K562 (cell line): Measurements from ENCODE around the gene NRXN3. TPM values are rescaled to one million over a fixed set of nuclear protein-coding genes. Genes with fewer than 3 reads are reported as not detected.

Experiments
- ATAC-seq: fragments of 200-7000 bp; cut with Tn5 transposase; 3 replicates; pipeline ENCODE4 v1.9.1; 2020; ENCODE audit warnings: moderate library complexity
- BruUV-seq: library from RNA; stranded (reverse); fragments of 400-500 nt; replicated peaks from 2 replicates; lab custom pipeline; 2021; lab: Mats Ljungman, UMichigan
- CTCF ChIA-PET: fragments of 300-600 bp; formaldehyde crosslinking; extraction: SDS; loops from one replicate; lab custom pipeline; 2021; ENCODE audit warnings: low intra/inter-chr PET ratio; lab: Yijun Ruan, JAX
- POLR2A ChIA-PET: fragments of 300-600, 350-650 bp; sonication (Branson Sonifier 250); formaldehyde crosslinking; extraction: SDS; loops from one replicate; lab custom pipeline; 2021; ENCODE audit warnings: antibody characterized with exemption, inconsistent platforms; lab: Yijun Ruan, JAX
- DNase-seq, 4 experiments: peaks; one replicate each; pipeline versions ENCODE4 v3.0.0 to v3.0.0-alpha.2; 2011 to 2018; ENCODE audit warnings: low spot score in 3 of 4, mixed read lengths in 3 of 4; ENCODE audit errors: extremely low read depth in 1 of 4
- FAIRE-seq: peaks from 2 replicates; lab custom pipeline; 2011; peaks lifted over from hg19 to GRCh38; lab: Jason Lieb, UNC
- H2AFZ ChIP-seq: 2 replicates; pipeline ENCODE4 v1.6.0; 2011; ENCODE audit warnings: low read depth, low read length, control low read depth, inconsistent platforms
- H3K27ac ChIP-seq: fragments of 200-600 bp; 3 replicates; pipeline ENCODE4 v1.8.0; 2011; ENCODE audit warnings: low read depth, mild to moderate bottlenecking, control low read depth, inconsistent platforms, low read length, moderate library complexity, mixed read lengths; ENCODE audit errors: extremely low read depth
- H3K27me3 ChIP-seq, 2 experiments: fragments of 300-600 bp in 1 of 2; 2 replicates in 1 of 2; 3 replicates in 1 of 2; pipeline versions ENCODE4 v1.6.0 to v1.8.0; 2011; ENCODE audit warnings: inconsistent platforms in 2 of 2, low read length in 2 of 2, mild to moderate bottlenecking in 1 of 2, mixed read lengths in 1 of 2, moderate library complexity in 1 of 2; ENCODE audit not compliant: control insufficient read depth in 2 of 2, insufficient read depth in 2 of 2
- H3K36me3 ChIP-seq: fragments of 300-600 bp; 3 replicates; pipeline ENCODE4 v1.8.0; 2011; ENCODE audit warnings: mild to moderate bottlenecking, low read length, inconsistent platforms; ENCODE audit not compliant: control insufficient read depth, insufficient read depth
- H3K4me1 ChIP-seq, 2 experiments: fragments of 200-600 bp in 1 of 2; replicated peaks in 1 of 2; 2 replicates in 1 of 2; 3 replicates in 1 of 2; pipeline versions ENCODE4 v1.5.1 to v1.8.0; 2011; ENCODE audit warnings: inconsistent platforms in 2 of 2, low read length in 2 of 2, mild to moderate bottlenecking in 1 of 2, mixed read lengths in 1 of 2, moderate library complexity in 1 of 2; ENCODE audit not compliant: control insufficient read depth in 2 of 2, insufficient read depth in 2 of 2
- H3K4me2 ChIP-seq: 2 replicates; pipeline ENCODE4 v1.6.1; 2011; ENCODE audit warnings: low read length, control low read depth, inconsistent platforms, mixed read lengths; ENCODE audit not compliant: insufficient read depth
- H3K4me3 ChIP-seq: fragments of 200-600 bp; sonication (generic), shearing (Covaris generic); 2 replicates; pipeline ENCODE4 v1.5.1; 2016; ENCODE audit warnings: control low read depth, inconsistent platforms
- H3K79me2 ChIP-seq: fragments of 200-600 bp; 3 replicates; pipeline ENCODE4 v1.8.0; 2011; ENCODE audit warnings: low read length, inconsistent platforms; ENCODE audit not compliant: control insufficient read depth, insufficient read depth
- H3K9ac ChIP-seq, 2 experiments: 2 replicates each; pipeline versions ENCODE4 v1.6.0 to v1.6.1; 2011; ENCODE audit warnings: low read depth in 2 of 2, low read length in 2 of 2, control low read depth in 1 of 2, inconsistent platforms in 1 of 2, mild to moderate bottlenecking in 1 of 2, mixed read lengths in 1 of 2; ENCODE audit not compliant: insufficient read depth in 1 of 2
- H3K9me1 ChIP-seq: one replicate; pipeline ENCODE4 v1.6.0; 2011; ENCODE audit warnings: inconsistent platforms, mild to moderate bottlenecking, low read length, moderate library complexity; ENCODE audit not compliant: control insufficient read depth, insufficient read depth
- H3K9me3 ChIP-seq: replicated peaks from 2 replicates; pipeline ENCODE4 v1.5.1; 2011; ENCODE audit warnings: low read depth, low read length, inconsistent platforms; ENCODE audit not compliant: control insufficient read depth, insufficient read depth
- H4K20me1 ChIP-seq: replicated peaks from 2 replicates; pipeline ENCODE4 v1.6.1; 2011; ENCODE audit warnings: low read length, inconsistent platforms, mixed read lengths; ENCODE audit not compliant: control insufficient read depth, insufficient read depth
- BRD4 ChIP-seq: fragments of 200-600 bp; sonication (generic); IDR thresholded peaks from 2 replicates; pipeline ENCODE4 v1.6.1; 2017; ENCODE audit warnings: inconsistent platforms
- CHD1 ChIP-seq: fragments of 200-600 bp; sonication (generic); IDR thresholded peaks from one replicate; pipeline ENCODE4 v1.6.1; 2012; ENCODE audit warnings: mild to moderate bottlenecking, moderate library complexity, low read length, inconsistent platforms
- DIDO1 ChIP-seq: fragments of 450-650 bp; IDR thresholded peaks from 2 replicates; pipeline ENCODE4 v1.6.1; 2016; ENCODE audit warnings: low read depth, missing biosample characterization, missing genetic modification characterization
- NFIX ChIP-seq: fragments of 250-450 bp; sonication (Bioruptor Pico); IDR thresholded peaks from 2 replicates; pipeline ENCODE4 v1.4.0; 2020; ENCODE audit warnings: low read depth, mild to moderate bottlenecking, moderate library complexity
- SPI1 ChIP-seq: IDR thresholded peaks from 2 replicates; pipeline ENCODE4 v1.6.1; 2011; ENCODE audit warnings: low read depth, low read length, control low read depth, borderline replicate concordance
- TCF7L2 ChIP-seq: fragments of 150-350 bp; IDR thresholded peaks from 2 replicates; pipeline ENCODE4 v1.6.1; 2016; ENCODE audit warnings: low read depth, mild to moderate bottlenecking, low read length, moderate library complexity
- TEAD4 ChIP-seq, 2 experiments: sonication (generic) in 1 of 2; formaldehyde crosslinking in 1 of 2; IDR thresholded peaks; 2 replicates each; pipeline versions ENCODE4 v1.6.1 to v1.8.0; 2012 to 2022; ENCODE audit warnings: borderline replicate concordance in 1 of 2, inconsistent platforms in 1 of 2, low read length in 1 of 2, mild to moderate bottlenecking in 1 of 2, missing genetic modification reagents in 1 of 2
- TOE1 ChIP-seq, 2 experiments: fragments of 450-650 bp in 1 of 2; sonication (generic) in 1 of 2; formaldehyde crosslinking in 1 of 2; IDR thresholded peaks; 2 replicates each; pipeline versions ENCODE4 v1.7.1 to v1.8.0; 2016 to 2022; ENCODE audit warnings: borderline replicate concordance in 2 of 2, mild to moderate bottlenecking in 2 of 2, antibody characterized with exemption in 1 of 2, inconsistent platforms in 1 of 2, low read depth in 1 of 2, missing genetic modification reagents in 1 of 2, moderate library complexity in 1 of 2
- ZBTB7A ChIP-seq: IDR thresholded peaks from 2 replicates; pipeline ENCODE4 v1.6.1; 2011; ENCODE audit warnings: low read depth, mild to moderate bottlenecking, low read length, moderate library complexity, borderline replicate concordance; ENCODE audit not compliant: control insufficient read depth
- ZC3H11A ChIP-seq: IDR thresholded peaks from 2 replicates; pipeline ENCODE4 v1.6.1; 2012; ENCODE audit warnings: low read depth, low read length, improper control_type of control experiment
- ZC3H4 ChIP-seq: sonication (generic); formaldehyde crosslinking; IDR thresholded peaks from 2 replicates; pipeline ENCODE4 v1.9.0; 2021; ENCODE audit warnings: missing genetic modification reagents, borderline replicate concordance
- ZNF134 ChIP-seq: fragments of 250-450 bp; sonication (Bioruptor Pico); conservative IDR thresholded peaks from 2 replicates; pipeline ENCODE4 v1.4.0; 2020
- ZNF274 ChIP-seq: IDR thresholded peaks from 2 replicates; pipeline ENCODE4 v1.6.1; 2011; ENCODE audit warnings: low read depth, mild to moderate bottlenecking, low read length, moderate library complexity, borderline replicate concordance
- WGBS: fragments of 100-300 bp; shearing (Covaris generic); methylation state at CpG from one replicate; pipeline ENCODE4 v1.1.6; 2016; ENCODE audit warnings: low coverage, mixed read lengths; ENCODE audit not compliant: insufficient coverage; ENCODE audit errors: missing lambda C conversion rate; 5-methylcytosine and 5-hydroxymethylcytosine counted together
- in situ Hi-C: fragments of 300-500 bp; cut with MboI; formaldehyde crosslinking; loops from 4 replicates; pipeline ENCODE4 v1.15.0; 2018; ENCODE audit warnings: inconsistent platforms, mixed read lengths
- intact Hi-C: fragments of 100-400 bp; cut with micrococcal nuclease; formaldehyde crosslinking; loops from 2 replicates; pipeline ENCODE4 v1.14.2; 2022
- polyA plus RNA-seq, 8 experiments: library from polyadenylated mRNA; depleted of rRNA in 4 of 8; stranded (reverse) in 5 of 8; unstranded in 3 of 8; fragments of >200 nt; fragmentation: Nextera tagmentation in 2 of 8; fragmentation: Illumina TruSeq in 1 of 8; extraction: Ambion mirVana in 2 of 8; extraction: Trizol in 1 of 8; gene quantifications; 2 replicates each; pipeline versions ENCODE4 v1.2.1 to v1.2.3, GENCODE V29; 2011 to 2014; ENCODE audit warnings: inconsistent platforms in 1 of 8, missing spikeins in 1 of 8
- total RNA-seq, 7 experiments: library from RNA; depleted of rRNA in 6 of 7; stranded (reverse); fragments of >200 nt in 6 of 7; fragmentation: Illumina TruSeq in 2 of 7; extraction: Trizol in 2 of 7; gene quantifications; 2 replicates each; pipeline versions ENCODE4 v1.2.1 to v1.2.3, GENCODE V29; 2011 to 2021; ENCODE audit warnings: low replicate concordance in 1 of 7
- TF ChIP-seq, protein P1 (sequence below): fragments of 250-450 bp; sonication (Bioruptor Pico); IDR thresholded peaks from 2 replicates; pipeline ENCODE4 v1.4.0; 2020
- TF ChIP-seq, protein P2 (sequence below): fragments of 250-450 bp; sonication (Bioruptor Pico); IDR thresholded peaks from 2 replicates; pipeline ENCODE4 v1.5.0; 2021
- TF ChIP-seq, protein P3 (sequence below): conservative IDR thresholded peaks from 2 replicates; pipeline ENCODE4 v1.6.1; 2011; ENCODE audit warnings: low read depth, mild to moderate bottlenecking, low read length; ENCODE audit not compliant: control insufficient read depth
- TF ChIP-seq, protein P4 (sequence below): IDR thresholded peaks from 2 replicates; pipeline ENCODE4 v1.6.1; 2011; ENCODE audit not compliant: insufficient read length; ENCODE audit errors: extremely low read depth

Gene NRXN3
- total and polyA plus RNA-seq, 9 of the 15 experiments (the other 6 are each of a cell fraction or from before 2014, with no cell fraction given) = 0.09 TPM; not detected in 8

DNA sequence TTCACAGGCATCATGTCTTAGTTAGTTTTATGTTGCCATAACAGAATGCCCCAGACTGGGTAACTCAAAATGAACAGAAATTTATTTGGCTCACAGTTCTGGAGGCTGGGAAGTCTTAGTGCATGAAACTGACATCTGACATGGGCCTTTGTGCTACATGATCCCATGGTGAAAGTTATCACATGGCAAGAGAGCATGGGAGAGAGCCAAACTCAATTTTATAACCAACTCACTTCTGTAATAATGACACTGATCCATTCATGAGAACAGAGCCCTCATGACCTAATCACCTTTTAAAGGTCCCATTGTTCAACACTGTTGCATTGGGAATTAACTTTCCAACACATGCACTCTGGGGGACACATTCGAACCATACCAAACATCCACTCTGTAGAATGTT, 1026.0 kb downstream of the NRXN3 start:
- Histone ChIP-seq H3K4me1 (no peaks in the 10 kb centered on the region), H3K27me3 (no peaks in the 10 kb centered on the region), H3K36me3 (no peaks in the 10 kb centered on the region), H3K79me2 (no peaks in the 10 kb centered on the region), H3K27ac (no peak overlapping the region), H2AFZ (no peak overlapping the region), H3K9ac (no peak overlapping the region), H3K9me1 (no peaks in the 10 kb centered on the region), H3K4me3 (no peak overlapping the region), H4K20me1 (no peaks in the 10 kb centered on the region), H3K4me2 (no peak overlapping the region), H3K9me3 (no peaks in the 10 kb centered on the region)
- no TSS peak for BruUV-seq
- in situ Hi-C loops = no loop called here
- intact Hi-C loops = no loop called here
- POLR2A ChIA-PET = no interaction called here
- CTCF ChIA-PET = no interaction called here
- no peak for DNase-seq
- WGBS = 0% methylated on average over 1 of the region's 1 CpG
- no peak for ATAC-seq
- FAIRE-seq = no peak
- TF ChIP-seq TCF7L2 = no peak
- no peak for TF ChIP-seq ZC3H11A
- TF ChIP-seq ZNF134 (CRISPR knock-in tag) = no peak
- no peak for TF ChIP-seq TOE1 (IDR thresholded peaks at IDR 0.05; ENCODE audit: borderline replicate concordance)
- no peak for TF ChIP-seq TOE1 (CRISPR knock-in tag; IDR thresholded peaks at IDR 0.05; ENCODE audit: borderline replicate concordance, low read depth)
- TF ChIP-seq TEAD4 (IDR thresholded peaks at IDR 0.05; ENCODE audit: low read length) = no peak
- no peak for TF ChIP-seq TEAD4 (CRISPR knock-in tag; IDR thresholded peaks at IDR 0.05; ENCODE audit: borderline replicate concordance)
- TF ChIP-seq DIDO1 (tag) = no peak
- TF ChIP-seq ZC3H4 (CRISPR knock-in tag) = no peak
- TF ChIP-seq, protein P1, sequence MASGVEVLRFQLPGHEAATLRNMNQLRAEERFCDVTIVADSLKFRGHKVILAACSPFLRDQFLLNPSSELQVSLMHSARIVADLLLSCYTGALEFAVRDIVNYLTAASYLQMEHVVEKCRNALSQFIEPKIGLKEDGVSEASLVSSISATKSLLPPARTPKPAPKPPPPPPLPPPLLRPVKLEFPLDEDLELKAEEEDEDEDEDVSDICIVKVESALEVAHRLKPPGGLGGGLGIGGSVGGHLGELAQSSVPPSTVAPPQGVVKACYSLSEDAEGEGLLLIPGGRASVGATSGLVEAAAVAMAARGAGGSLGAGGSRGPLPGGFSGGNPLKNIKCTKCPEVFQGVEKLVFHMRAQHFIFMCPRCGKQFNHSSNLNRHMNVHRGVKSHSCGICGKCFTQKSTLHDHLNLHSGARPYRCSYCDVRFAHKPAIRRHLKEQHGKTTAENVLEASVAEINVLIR (CRISPR knock-in tag) = no peak
- TF ChIP-seq, protein P2, sequence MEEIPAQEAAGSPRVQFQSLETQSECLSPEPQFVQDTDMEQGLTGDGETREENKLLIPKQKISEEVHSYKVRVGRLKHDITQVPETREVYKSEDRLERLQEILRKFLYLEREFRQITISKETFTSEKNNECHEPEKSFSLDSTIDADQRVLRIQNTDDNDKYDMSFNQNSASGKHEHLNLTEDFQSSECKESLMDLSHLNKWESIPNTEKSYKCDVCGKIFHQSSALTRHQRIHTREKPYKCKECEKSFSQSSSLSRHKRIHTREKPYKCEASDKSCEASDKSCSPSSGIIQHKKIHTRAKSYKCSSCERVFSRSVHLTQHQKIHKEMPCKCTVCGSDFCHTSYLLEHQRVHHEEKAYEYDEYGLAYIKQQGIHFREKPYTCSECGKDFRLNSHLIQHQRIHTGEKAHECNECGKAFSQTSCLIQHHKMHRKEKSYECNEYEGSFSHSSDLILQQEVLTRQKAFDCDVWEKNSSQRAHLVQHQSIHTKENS (CRISPR knock-in tag) = no peak
- TF ChIP-seq ZBTB7A = no peak
- TF ChIP-seq, protein P3, sequence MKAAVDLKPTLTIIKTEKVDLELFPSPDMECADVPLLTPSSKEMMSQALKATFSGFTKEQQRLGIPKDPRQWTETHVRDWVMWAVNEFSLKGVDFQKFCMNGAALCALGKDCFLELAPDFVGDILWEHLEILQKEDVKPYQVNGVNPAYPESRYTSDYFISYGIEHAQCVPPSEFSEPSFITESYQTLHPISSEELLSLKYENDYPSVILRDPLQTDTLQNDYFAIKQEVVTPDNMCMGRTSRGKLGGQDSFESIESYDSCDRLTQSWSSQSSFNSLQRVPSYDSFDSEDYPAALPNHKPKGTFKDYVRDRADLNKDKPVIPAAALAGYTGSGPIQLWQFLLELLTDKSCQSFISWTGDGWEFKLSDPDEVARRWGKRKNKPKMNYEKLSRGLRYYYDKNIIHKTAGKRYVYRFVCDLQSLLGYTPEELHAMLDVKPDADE = no peak
- no peak for TF ChIP-seq SPI1
- TF ChIP-seq, protein P4, sequence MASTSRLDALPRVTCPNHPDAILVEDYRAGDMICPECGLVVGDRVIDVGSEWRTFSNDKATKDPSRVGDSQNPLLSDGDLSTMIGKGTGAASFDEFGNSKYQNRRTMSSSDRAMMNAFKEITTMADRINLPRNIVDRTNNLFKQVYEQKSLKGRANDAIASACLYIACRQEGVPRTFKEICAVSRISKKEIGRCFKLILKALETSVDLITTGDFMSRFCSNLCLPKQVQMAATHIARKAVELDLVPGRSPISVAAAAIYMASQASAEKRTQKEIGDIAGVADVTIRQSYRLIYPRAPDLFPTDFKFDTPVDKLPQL = no peak
- no peak for TF ChIP-seq BRD4
- TF ChIP-seq NFIX = no peak
- TF ChIP-seq ZNF274 = no peak
- no peak for TF ChIP-seq CHD1
